Upper lobe of left lung (tissue), 6 donors: ENCODE results near the gene OR2B6. TPM values are rescaled to one million over a fixed set of nuclear protein-coding genes. Genes with fewer than 3 reads are reported as not detected.
"Not testable (repeated sequence)": the region's sequence is repeated elsewhere in the genome, so short reads cannot be mapped to it uniquely, and the experiment has no call there.

ENCODE experiments used
- ATAC-seq, 2 donors: fragments of 200-7000 bp; cut with Tn5 transposase; one replicate each; pipeline ENCODE4 v1.9.1; 2022; ENCODE audit warnings: mild to moderate bottlenecking in 2 of 2, moderate library complexity in 2 of 2; ENCODE audit not compliant: low FRiP score in 2 of 2
- DNase-seq, 2 donors: peaks; one replicate each; pipeline ENCODE4 v3.0.0-alpha.2; 2019 to 2020
- H3K27ac ChIP-seq, 4 donors: fragments of 200-600 bp; sonication (generic); one replicate each; pipeline ENCODE4 v1.5.1; 2016 to 2019
- H3K27me3 ChIP-seq, 4 donors: fragments of 200-600 bp; sonication (generic); one replicate each; pipeline ENCODE4 v1.5.1; 2017 to 2019
- H3K36me3 ChIP-seq, 4 donors: fragments of 200-600 bp; sonication (generic); one replicate each; pipeline ENCODE4 v1.5.1; 2016 to 2019
- H3K4me1 ChIP-seq, 4 donors: fragments of 200-600 bp; sonication (generic); one replicate each; pipeline ENCODE4 v1.5.1; 2018 to 2019
- H3K4me3 ChIP-seq, 4 donors: fragments of 200-600 bp; sonication (generic); one replicate each; pipeline ENCODE4 v1.5.1; 2017 to 2019; ENCODE audit warnings: mild to moderate bottlenecking in 2 of 4, moderate library complexity in 1 of 4
- H3K9me3 ChIP-seq, 4 donors: fragments of 200-600 bp; sonication (generic); one replicate each; pipeline ENCODE4 v1.5.1; 2018 to 2019
- EP300 ChIP-seq, 4 donors: sonication (generic); formaldehyde crosslinking; IDR thresholded peaks; one replicate each; pipeline ENCODE4 v1.5.1; 2017; ENCODE audit warnings: antibody characterized with exemption in 4 of 4, control low read depth in 2 of 4
- POLR2A ChIP-seq, 4 donors: fragments of 450-650 bp; IDR thresholded peaks; one replicate each; pipeline ENCODE4 v1.5.1; 2016 to 2017; ENCODE audit warnings: antibody characterized with exemption in 4 of 4, mild to moderate bottlenecking in 2 of 4
- POLR2AphosphoS5 ChIP-seq, 2 donors: sonication (generic); formaldehyde crosslinking; IDR thresholded peaks; one replicate each; pipeline ENCODE4 v1.5.1; 2017; ENCODE audit warnings: antibody characterized with exemption in 2 of 2
- WGBS, 2 donors: methylation state at CpG; one replicate each; pipeline ENCODE4 v1.1.5; 2017 to 2018; 5-methylcytosine and 5-hydroxymethylcytosine counted together
- total RNA-seq, 6 donors: library from RNA; depleted of rRNA in 4 of 6; stranded (reverse); fragments of >200 nt in 4 of 6; gene quantifications; one replicate each; pipeline versions ENCODE4 v1.1.0 to v1.2.1, GENCODE V29; 2016 to 2021
- TF ChIP-seq, protein P1 (sequence below), 6 experiments: fragments of 450-650 bp in 4 of 6; fragments of 200-600 bp in 2 of 6; sonication (generic) in 2 of 6; IDR thresholded peaks; one replicate each; pipeline ENCODE4 v1.5.1; 2016 to 2019; ENCODE audit warnings: antibody characterized with exemption in 6 of 6
- donor health status: DM: no; HTN: no; CAD: no; lungs with moderate emphysema.
- donor health status: DM: no; HTN: yes; CAD: no; lungs with severe emphysema.

The OR2B6 gene
- total RNA-seq, 6 donors from 2014 or later, result not detected

GRCh38 chr6:27924179-27924578 is 32.9 kb upstream of the OR2B6 start:
- Histone ChIP-seq H3K4me1 (no peaks in the 10 kb centered on the region), H3K27ac (no peak overlapping the region), H3K36me3 (no peaks in the 10 kb centered on the region), H3K4me3 (no peak overlapping the region), H3K9me3 (no peaks in the 10 kb centered on the region), H3K27me3 (no peaks in the 10 kb centered on the region)
- 76 to 85% methylated on average over 6 of the region's 6 CpGs for WGBS, 2 donors
- DNase-seq, result no peak
- ATAC-seq, result no peak
- TF ChIP-seq, protein P1, sequence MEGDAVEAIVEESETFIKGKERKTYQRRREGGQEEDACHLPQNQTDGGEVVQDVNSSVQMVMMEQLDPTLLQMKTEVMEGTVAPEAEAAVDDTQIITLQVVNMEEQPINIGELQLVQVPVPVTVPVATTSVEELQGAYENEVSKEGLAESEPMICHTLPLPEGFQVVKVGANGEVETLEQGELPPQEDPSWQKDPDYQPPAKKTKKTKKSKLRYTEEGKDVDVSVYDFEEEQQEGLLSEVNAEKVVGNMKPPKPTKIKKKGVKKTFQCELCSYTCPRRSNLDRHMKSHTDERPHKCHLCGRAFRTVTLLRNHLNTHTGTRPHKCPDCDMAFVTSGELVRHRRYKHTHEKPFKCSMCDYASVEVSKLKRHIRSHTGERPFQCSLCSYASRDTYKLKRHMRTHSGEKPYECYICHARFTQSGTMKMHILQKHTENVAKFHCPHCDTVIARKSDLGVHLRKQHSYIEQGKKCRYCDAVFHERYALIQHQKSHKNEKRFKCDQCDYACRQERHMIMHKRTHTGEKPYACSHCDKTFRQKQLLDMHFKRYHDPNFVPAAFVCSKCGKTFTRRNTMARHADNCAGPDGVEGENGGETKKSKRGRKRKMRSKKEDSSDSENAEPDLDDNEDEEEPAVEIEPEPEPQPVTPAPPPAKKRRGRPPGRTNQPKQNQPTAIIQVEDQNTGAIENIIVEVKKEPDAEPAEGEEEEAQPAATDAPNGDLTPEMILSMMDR (IDR thresholded peaks at IDR 0.05), result no peak
- TF ChIP-seq EP300 (IDR thresholded peaks at IDR 0.05) (no peak), POLR2A (IDR thresholded peaks at IDR 0.05) (no peak), POLR2AphosphoS5 (IDR thresholded peaks at IDR 0.05) (no peak)

- WGBS, 2 donors, result 92 to 98% methylated on average over 2 of the region's 2 CpGs
- DNase-seq, H3K4me1 ChIP-seq, ATAC-seq, H3K27me3 ChIP-seq, H3K27ac ChIP-seq, H3K9me3 ChIP-seq, H3K4me3 ChIP-seq, H3K36me3 ChIP-seq: not testable (repeated sequence)
These were observed 29.0 kb upstream of the OR2B6 start for GRCh38 chr6:27928041-27928440.

DNA sequence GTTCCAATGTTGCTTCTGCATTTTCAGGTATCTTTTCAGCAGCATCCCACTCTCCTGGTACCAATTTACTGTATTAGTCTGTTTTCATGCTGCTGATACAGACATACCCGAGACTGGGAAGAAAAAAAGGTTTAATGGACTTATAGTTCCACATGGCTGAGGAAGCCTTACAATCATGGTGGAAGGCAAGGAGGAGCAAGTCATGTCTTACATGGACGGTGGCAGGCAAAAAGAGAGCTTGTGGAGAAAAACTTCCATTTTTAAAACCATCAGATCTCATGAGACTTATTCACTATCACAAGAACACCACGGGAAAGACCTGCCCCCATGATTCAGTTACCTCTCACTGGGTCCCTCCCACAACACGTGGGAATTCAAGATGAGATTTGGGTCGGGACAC is 27.1 kb upstream of the OR2B6 start:
- not testable (repeated sequence) for H3K4me1 ChIP-seq, DNase-seq, H3K4me3 ChIP-seq, H3K27ac ChIP-seq, H3K27me3 ChIP-seq, H3K9me3 ChIP-seq, ATAC-seq, H3K36me3 ChIP-seq
- 83 to 86% methylated on average over 5 of the region's 5 CpGs for WGBS, 2 donors

DNA sequence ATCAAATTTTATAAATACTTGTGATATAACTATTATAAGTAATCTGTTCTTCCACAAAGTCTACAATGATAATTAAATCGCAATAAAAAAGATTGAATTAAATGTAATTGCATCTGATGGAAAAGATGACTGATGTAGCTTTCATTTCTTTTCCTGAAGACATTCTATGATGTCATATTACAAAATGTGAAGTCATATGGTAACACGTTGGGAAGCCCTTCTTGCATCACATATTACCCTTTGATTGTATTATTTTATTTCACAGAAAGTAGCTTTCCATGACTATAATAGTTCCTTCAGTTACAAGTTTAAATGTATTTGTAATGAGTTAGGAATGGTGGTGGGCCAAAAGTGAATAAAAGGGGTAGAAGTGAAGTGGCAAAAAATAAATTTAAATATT is 25.8 kb upstream of the OR2B6 start:
- DNase-seq (no peak), ATAC-seq (no peak)
- H3K9me3 ChIP-seq, result no peaks in the 10 kb centered on the region
- no peak overlapping the region for H3K27ac ChIP-seq
- 79 to 86% methylated on average over 2 of the region's 2 CpGs for WGBS, 2 donors
- no peaks in the 10 kb centered on the region for H3K36me3 ChIP-seq
- TF ChIP-seq EP300 (IDR thresholded peaks at IDR 0.05) (no peak), POLR2AphosphoS5 (IDR thresholded peaks at IDR 0.05) (no peak), POLR2A (IDR thresholded peaks at IDR 0.05) (no peak)
- TF ChIP-seq, protein P1 (IDR thresholded peaks at IDR 0.05), result no peak
- H3K4me1 ChIP-seq, result no peaks in the 10 kb centered on the region
- no peak overlapping the region for H3K4me3 ChIP-seq
- no peaks in the 10 kb centered on the region for H3K27me3 ChIP-seq

DNA sequence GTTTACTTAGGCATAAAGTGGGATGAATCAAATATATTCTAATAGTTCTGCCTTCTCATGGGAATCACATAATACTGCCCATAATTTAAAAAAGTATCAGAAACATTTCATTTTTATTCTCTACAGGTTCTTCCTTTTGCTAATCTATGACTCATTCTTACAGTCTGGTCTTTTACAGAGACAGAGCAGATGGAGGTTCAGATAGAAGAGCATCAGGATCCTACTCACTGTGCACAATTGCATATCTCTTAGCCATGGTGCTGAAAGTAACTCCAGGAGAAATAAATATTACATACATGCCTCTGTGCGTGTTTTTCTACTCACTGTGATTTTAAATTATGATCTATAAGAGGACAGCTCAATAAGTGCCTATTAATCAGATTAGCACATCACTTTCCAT is 16.3 kb upstream of the OR2B6 start:
- H3K4me3 ChIP-seq, result no peak overlapping the region
- H3K27me3 ChIP-seq, result no peaks in the 10 kb centered on the region
- H3K9me3 ChIP-seq, result no peaks in the 10 kb centered on the region
- ATAC-seq (no peak), DNase-seq (no peak)
- TF ChIP-seq, protein P1 (IDR thresholded peaks at IDR 0.05), result no peak
- TF ChIP-seq POLR2A (IDR thresholded peaks at IDR 0.05) (no peak), EP300 (IDR thresholded peaks at IDR 0.05) (no peak), POLR2AphosphoS5 (IDR thresholded peaks at IDR 0.05) (no peak)
- no peaks in the 10 kb centered on the region for H3K4me1 ChIP-seq
- H3K27ac ChIP-seq, result no peak overlapping the region
- no peaks in the 10 kb centered on the region for H3K36me3 ChIP-seq
- WGBS, 2 donors, result 69 to 80% methylated on average over 1 of the region's 1 CpG

DNA sequence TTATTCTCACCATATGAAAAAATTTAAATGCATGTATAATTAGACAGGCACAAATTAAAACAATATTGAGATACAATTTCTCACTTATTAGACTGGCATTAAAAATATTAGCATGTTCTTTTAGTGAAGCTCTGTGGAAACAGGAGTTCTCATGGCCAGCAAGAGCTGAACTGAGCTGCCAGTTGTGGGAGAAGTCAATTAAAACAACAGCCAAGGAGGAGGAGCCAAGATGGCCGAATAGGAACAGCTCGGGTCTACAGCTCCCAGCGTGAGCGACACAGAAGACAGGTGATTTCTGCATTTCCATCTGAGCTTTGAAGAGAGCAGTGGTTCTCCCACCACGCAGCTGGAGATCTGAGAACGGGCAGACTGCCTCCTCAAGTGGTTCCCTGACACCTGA is 14.0 kb upstream of the OR2B6 start:
- H3K27me3 ChIP-seq, H3K36me3 ChIP-seq, H3K27ac ChIP-seq, DNase-seq, H3K9me3 ChIP-seq, H3K4me3 ChIP-seq, H3K4me1 ChIP-seq, ATAC-seq: not testable (repeated sequence)
- 43 to 71% methylated on average over 6 of the region's 6 CpGs for WGBS, 2 donors
